ENCODE measurements around the gene TBL3.
"Not testable (repeated sequence)": the region's sequence is repeated elsewhere in the genome, so short reads cannot be mapped to it uniquely, and the experiment has no call there.

The TBL3 gene

GRCh38 chr16:2011726-2012125, 39.9 kb downstream of the TBL3 start:
- not testable (repeated sequence) for H3K27ac ChIP-seq (ENCODE audit: low read depth, low read length); H3K4me3 ChIP-seq (ENCODE audit: low read depth, low read length); H2AFZ ChIP-seq (ENCODE audit: low read length, unreplicated experiment); H3K36me3 ChIP-seq (ENCODE audit: insufficient read depth, low read length); H3K27me3 ChIP-seq (ENCODE audit: insufficient read depth, low read length)
- H3K4me1 ChIP-seq (ENCODE audit: control insufficient read depth, insufficient read depth, low read length, unreplicated experiment) = peaks cover 28% of the 10 kb centered on the region
- peaks cover 37% of the 10 kb centered on the region for H3K79me2 ChIP-seq (ENCODE audit: control insufficient read depth, insufficient read depth, low read length, unreplicated experiment)

GRCh38 chr16:2013527-2013926, 41.7 kb downstream of the TBL3 start:
- no peak overlapping the region for H2AFZ ChIP-seq (ENCODE audit: low read length, unreplicated experiment)
- no peak overlapping the region for H3K27ac ChIP-seq (ENCODE audit: low read depth, low read length)
- no peaks in the 10 kb centered on the region for H3K27me3 ChIP-seq (ENCODE audit: insufficient read depth, low read length)
- H3K36me3 ChIP-seq (ENCODE audit: insufficient read depth, low read length) = no peaks in the 10 kb centered on the region
- peaks cover 19% of the 10 kb centered on the region for H3K79me2 ChIP-seq (ENCODE audit: control insufficient read depth, insufficient read depth, low read length, unreplicated experiment)
- H3K4me1 ChIP-seq (ENCODE audit: control insufficient read depth, insufficient read depth, low read length, unreplicated experiment) = peaks cover 13% of the 10 kb centered on the region
- H3K4me3 ChIP-seq (ENCODE audit: low read depth, low read length) = no peak overlapping the region

DNA sequence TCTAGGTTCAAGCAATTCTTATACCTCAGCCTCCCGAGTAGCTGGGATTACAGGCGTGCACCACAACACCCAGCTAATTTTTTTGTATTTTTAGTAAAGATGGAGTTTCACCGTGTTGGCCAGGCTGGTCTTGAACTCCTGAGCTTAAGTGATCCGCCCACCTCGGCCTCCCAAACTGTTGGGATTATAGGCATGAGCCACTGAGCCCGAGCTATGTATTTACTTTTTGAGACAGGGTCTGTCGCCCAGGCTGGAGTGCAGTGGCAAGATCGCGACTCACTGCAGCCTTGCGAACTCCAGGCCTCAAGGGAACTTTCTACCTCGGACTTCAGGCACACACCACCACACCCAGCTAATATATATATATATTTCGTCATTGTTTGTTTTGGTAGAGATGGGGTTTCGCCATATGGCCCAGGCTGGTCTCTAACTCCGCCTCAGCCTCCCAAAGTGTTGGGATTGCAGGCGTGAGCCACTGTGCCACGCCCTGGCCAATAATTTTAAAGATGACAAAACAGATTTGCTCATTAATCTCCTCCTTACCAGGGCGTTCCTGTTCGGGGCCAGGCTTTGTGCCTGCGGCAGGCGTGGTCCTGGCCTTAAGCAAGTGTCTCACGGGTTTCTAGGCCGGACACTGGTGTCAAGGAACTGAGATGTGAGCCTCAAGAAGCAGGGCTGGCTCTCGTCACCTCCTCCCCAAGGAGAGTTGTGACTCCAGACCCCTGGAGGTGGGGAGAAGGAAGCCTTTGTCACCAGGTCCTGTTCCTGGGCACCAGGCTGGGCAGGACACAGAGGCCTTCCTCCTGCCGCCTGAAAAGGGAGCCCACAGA, 43.5 kb downstream of the TBL3 start:
- Histone ChIP-seq H3K4me1 (ENCODE audit: control insufficient read depth, insufficient read depth, low read length, unreplicated experiment) (peaks cover 13% of the 10 kb centered on the region), H3K27ac (ENCODE audit: low read depth, low read length) (peak overlapping the region; percentile 35; the same call in 1 of the 2 replicates), H3K79me2 (ENCODE audit: control insufficient read depth, insufficient read depth, low read length, unreplicated experiment) (peaks cover 6% of the 10 kb centered on the region), H3K4me3 (ENCODE audit: low read depth, low read length) (no peak overlapping the region), H3K27me3 (ENCODE audit: insufficient read depth, low read length) (peaks cover 11% of the 10 kb centered on the region; the same call in 1 of the 2 replicates), H2AFZ (ENCODE audit: low read length, unreplicated experiment) (no peak overlapping the region), H3K36me3 (ENCODE audit: insufficient read depth, low read length) (no peaks in the 10 kb centered on the region)

- Histone ChIP-seq H3K27ac (ENCODE audit: low read depth, low read length) (peak overlapping the region; percentile 35; the same call in 1 of the 2 replicates), H3K27me3 (ENCODE audit: insufficient read depth, low read length) (peaks cover 15% of the 10 kb centered on the region), H2AFZ (ENCODE audit: low read length, unreplicated experiment) (no peak overlapping the region), H3K4me3 (ENCODE audit: low read depth, low read length) (no peak overlapping the region), H3K36me3 (ENCODE audit: insufficient read depth, low read length) (no peaks in the 10 kb centered on the region), H3K79me2 (ENCODE audit: control insufficient read depth, insufficient read depth, low read length, unreplicated experiment) (peaks cover under 1% of the 10 kb centered on the region), H3K4me1 (ENCODE audit: control insufficient read depth, insufficient read depth, low read length, unreplicated experiment) (peaks cover 9% of the 10 kb centered on the region)
These were observed 44.0 kb downstream of the TBL3 start for GRCh38 chr16:2015947-2016208.

GRCh38 chr16:2016407-2016922, 44.6 kb downstream of the TBL3 start:
- H3K27me3 ChIP-seq (ENCODE audit: insufficient read depth, low read length) = peaks cover 16% of the 10 kb centered on the region
- no peak overlapping the region for H3K27ac ChIP-seq (ENCODE audit: low read depth, low read length)
- H3K4me3 ChIP-seq (ENCODE audit: low read depth, low read length) = no peak overlapping the region
- no peak overlapping the region for H2AFZ ChIP-seq (ENCODE audit: low read length, unreplicated experiment)
- H3K36me3 ChIP-seq (ENCODE audit: insufficient read depth, low read length) = no peaks in the 10 kb centered on the region
- peaks cover 9% of the 10 kb centered on the region for H3K4me1 ChIP-seq (ENCODE audit: control insufficient read depth, insufficient read depth, low read length, unreplicated experiment)
- H3K79me2 ChIP-seq (ENCODE audit: control insufficient read depth, insufficient read depth, low read length, unreplicated experiment) = no peaks in the 10 kb centered on the region

GRCh38 chr16:2019518-2019920, 47.7 kb downstream of the TBL3 start, which contains the start of gene NPW:
NPW (plus strand) TSS chr16:2019785.
- Histone ChIP-seq H2AFZ (ENCODE audit: low read length, unreplicated experiment) (peak within 1 kb of the TSS; percentile 25), H3K36me3 (ENCODE audit: insufficient read depth, low read length) (no peaks in the 10 kb centered on the region), H3K79me2 (ENCODE audit: control insufficient read depth, insufficient read depth, low read length, unreplicated experiment) (no peaks in the 10 kb centered on the region), H3K27ac (ENCODE audit: low read depth, low read length) (no peak within 1 kb of the TSS), H3K4me1 (ENCODE audit: control insufficient read depth, insufficient read depth, low read length, unreplicated experiment) (peaks cover 9% of the 10 kb centered on the region), H3K27me3 (ENCODE audit: insufficient read depth, low read length) (peaks cover 16% of the 10 kb centered on the region), H3K4me3 (ENCODE audit: low read depth, low read length) (peak within 1 kb of the TSS; percentile 51)

GRCh38 chr16:2019921-2020831, 48.3 kb downstream of the TBL3 start:
- H3K4me1 ChIP-seq (ENCODE audit: control insufficient read depth, insufficient read depth, low read length, unreplicated experiment) = peaks cover 8% of the 10 kb centered on the region
- peaks cover 16% of the 10 kb centered on the region for H3K27me3 ChIP-seq (ENCODE audit: insufficient read depth, low read length)
- H3K79me2 ChIP-seq (ENCODE audit: control insufficient read depth, insufficient read depth, low read length, unreplicated experiment) = no peaks in the 10 kb centered on the region
- H3K36me3 ChIP-seq (ENCODE audit: insufficient read depth, low read length) = no peaks in the 10 kb centered on the region
- peak overlapping the region; percentile 25 for H2AFZ ChIP-seq (ENCODE audit: low read length, unreplicated experiment)
- no peak overlapping the region for H3K27ac ChIP-seq (ENCODE audit: low read depth, low read length)
- peak overlapping the region; percentile 51 for H3K4me3 ChIP-seq (ENCODE audit: low read depth, low read length)

DNA sequence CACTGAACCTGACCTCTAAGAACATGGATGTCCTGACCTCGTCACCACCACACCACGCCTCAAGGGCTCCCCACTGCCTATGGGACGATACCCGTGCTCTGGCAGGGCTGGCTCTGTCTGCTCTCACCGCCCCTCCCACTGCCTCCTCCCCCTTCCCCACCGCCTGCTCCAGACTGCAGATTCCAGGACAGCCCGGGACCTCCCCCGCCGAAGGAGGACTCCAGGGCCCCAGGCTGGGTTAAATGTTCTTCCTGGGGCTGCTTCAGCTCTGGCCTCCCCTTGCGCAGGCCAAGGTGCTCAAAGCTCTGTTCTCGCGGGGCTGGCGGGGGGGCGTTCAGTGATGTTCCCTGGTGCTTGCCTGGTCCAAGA, 50.9 kb downstream of the TBL3 start:
- Histone ChIP-seq H3K27ac (ENCODE audit: low read depth, low read length) (no peak overlapping the region), H3K4me3 (ENCODE audit: low read depth, low read length) (peak overlapping the region; percentile 59), H3K27me3 (ENCODE audit: insufficient read depth, low read length) (peaks cover 16% of the 10 kb centered on the region), H3K36me3 (ENCODE audit: insufficient read depth, low read length) (no peaks in the 10 kb centered on the region), H3K79me2 (ENCODE audit: control insufficient read depth, insufficient read depth, low read length, unreplicated experiment) (no peaks in the 10 kb centered on the region), H3K4me1 (ENCODE audit: control insufficient read depth, insufficient read depth, low read length, unreplicated experiment) (peaks cover 4% of the 10 kb centered on the region), H2AFZ (ENCODE audit: low read length, unreplicated experiment) (peak overlapping the region; percentile 83)

- Histone ChIP-seq H3K27ac (ENCODE audit: low read depth, low read length) (no peak overlapping the region), H3K4me1 (ENCODE audit: control insufficient read depth, insufficient read depth, low read length, unreplicated experiment) (peaks cover 4% of the 10 kb centered on the region), H3K4me3 (ENCODE audit: low read depth, low read length) (peak overlapping the region; percentile 73), H3K79me2 (ENCODE audit: control insufficient read depth, insufficient read depth, low read length, unreplicated experiment) (no peaks in the 10 kb centered on the region), H2AFZ (ENCODE audit: low read length, unreplicated experiment) (peak overlapping the region; percentile 83), H3K27me3 (ENCODE audit: insufficient read depth, low read length) (peaks cover 16% of the 10 kb centered on the region), H3K36me3 (ENCODE audit: insufficient read depth, low read length) (no peaks in the 10 kb centered on the region)
These were observed 51.5 kb downstream of the TBL3 start for GRCh38 chr16:2023092-2024031.

- H2AFZ ChIP-seq (ENCODE audit: low read length, unreplicated experiment) = no peak overlapping the region
- no peaks in the 10 kb centered on the region for H3K36me3 ChIP-seq (ENCODE audit: insufficient read depth, low read length)
- no peak overlapping the region for H3K4me3 ChIP-seq (ENCODE audit: low read depth, low read length)
- peaks cover 4% of the 10 kb centered on the region for H3K4me1 ChIP-seq (ENCODE audit: control insufficient read depth, insufficient read depth, low read length, unreplicated experiment)
- no peaks in the 10 kb centered on the region for H3K79me2 ChIP-seq (ENCODE audit: control insufficient read depth, insufficient read depth, low read length, unreplicated experiment)
- H3K27ac ChIP-seq (ENCODE audit: low read depth, low read length) = no peak overlapping the region
- peaks cover 16% of the 10 kb centered on the region for H3K27me3 ChIP-seq (ENCODE audit: insufficient read depth, low read length)
These were observed 52.2 kb downstream of the TBL3 start for GRCh38 chr16:2024032-2024420.

Data from ACC112 (cell line).